ENCODE data around the gene BCAR3. TPM values are rescaled to one million over a fixed set of nuclear protein-coding genes. Genes with fewer than 3 reads are reported as not detected.
"Not testable (repeated sequence)": the region's sequence is repeated elsewhere in the genome, so short reads cannot be mapped to it uniquely, and the experiment has no call there.

Gene BCAR3
- total RNA-seq, 1 experiment from 2014 or later, result 69.3 TPM

GRCh38 chr1:93559695-93560094 lies 121.9 kb downstream of the BCAR3 start:
- DNase-seq (ENCODE audit: extremely low read depth, low read depth), result no peak

GRCh38 chr1:93559045-93559444 lies 122.6 kb downstream of the BCAR3 start:
- DNase-seq (ENCODE audit: extremely low read depth, low read depth), result no peak

GRCh38 chr1:93556291-93556690 lies 125.3 kb downstream of the BCAR3 start:
- DNase-seq (ENCODE audit: extremely low read depth, low read depth), result no peak

GRCh38 chr1:93554883-93555872 lies 126.5 kb downstream of the BCAR3 start:
- no peak for DNase-seq (ENCODE audit: extremely low read depth, low read depth)

GRCh38 chr1:93553886-93554490 lies 127.6 kb downstream of the BCAR3 start:
- not testable (repeated sequence) for DNase-seq (ENCODE audit: extremely low read depth, low read depth)

- peak; percentile 43 for DNase-seq (ENCODE audit: extremely low read depth, low read depth)
These were observed 128.7 kb downstream of the BCAR3 start for GRCh38 chr1:93552741-93553455.

GRCh38 chr1:93549811-93550210 lies 131.8 kb downstream of the BCAR3 start:
- no peak for DNase-seq (ENCODE audit: extremely low read depth, low read depth)

- no peak for DNase-seq (ENCODE audit: extremely low read depth, low read depth)
These were observed 132.5 kb downstream of the BCAR3 start for GRCh38 chr1:93549131-93549530.

- no peak for DNase-seq (ENCODE audit: extremely low read depth, low read depth)
These were observed 135.3 kb downstream of the BCAR3 start for GRCh38 chr1:93546162-93546863.

GRCh38 chr1:93542398-93542797 lies 139.2 kb downstream of the BCAR3 start:
- DNase-seq (ENCODE audit: extremely low read depth, low read depth), result no peak

GRCh38 chr1:93541045-93541444 lies 140.6 kb downstream of the BCAR3 start:
- DNase-seq (ENCODE audit: extremely low read depth, low read depth), result no peak

- DNase-seq (ENCODE audit: extremely low read depth, low read depth), result no peak
These were observed 143.7 kb downstream of the BCAR3 start for GRCh38 chr1:93537924-93538323.

- DNase-seq (ENCODE audit: extremely low read depth, low read depth), result no peak
These were observed 144.2 kb downstream of the BCAR3 start for GRCh38 chr1:93537396-93537795.

GRCh38 chr1:93533677-93534076 lies 148.0 kb downstream of the BCAR3 start:
- DNase-seq (ENCODE audit: extremely low read depth, low read depth), result no peak

GRCh38 chr1:93532780-93533378 lies 148.8 kb downstream of the BCAR3 start:
- no peak for DNase-seq (ENCODE audit: extremely low read depth, low read depth)

- DNase-seq (ENCODE audit: extremely low read depth, low read depth), result no peak
These were observed 150.4 kb downstream of the BCAR3 start for GRCh38 chr1:93531193-93531592.

- DNase-seq (ENCODE audit: extremely low read depth, low read depth), result no peak
These were observed 153.2 kb downstream of the BCAR3 start for GRCh38 chr1:93528412-93528811.

GRCh38 chr1:93526431-93526830 lies 155.2 kb downstream of the BCAR3 start:
- DNase-seq (ENCODE audit: extremely low read depth, low read depth), result no peak

GRCh38 chr1:93525431-93525830 lies 156.2 kb downstream of the BCAR3 start:
- DNase-seq (ENCODE audit: extremely low read depth, low read depth), result no peak

GRCh38 chr1:93522721-93523120 lies 158.9 kb downstream of the BCAR3 start:
- no peak for DNase-seq (ENCODE audit: extremely low read depth, low read depth)

Measured in NCI-H460 (cell line).